Aorta (tissue), 5 donors: Measurements from ENCODE around the gene CTIF. TPM values are rescaled to one million over a fixed set of nuclear protein-coding genes. Genes with fewer than 3 reads are reported as not detected.

Experiments
- ATAC-seq: fragments of 200-7000 bp; cut with Tn5 transposase; one replicate; pipeline ENCODE4 v1.9.1; 2022; ENCODE audit warnings: moderate library complexity; ENCODE audit not compliant: low FRiP score
- DNase-seq, 2 donors: peaks; one replicate each; pipeline ENCODE4 v3.0.0-alpha.2; 2020
- H3K27ac ChIP-seq, 2 donors: one replicate each; pipeline ENCODE4 v1.5.1; 2013; ENCODE audit warnings: low read length in 2 of 2, mild to moderate bottlenecking in 2 of 2, moderate library complexity in 2 of 2, control low read depth in 1 of 2, inconsistent platforms in 1 of 2, low read depth in 1 of 2
- H3K27me3 ChIP-seq, 2 donors: one replicate each; pipeline ENCODE4 v1.6.1; 2013; ENCODE audit warnings: control low read depth in 1 of 2, low read length in 1 of 2, mild to moderate bottlenecking in 1 of 2, moderate library complexity in 1 of 2; ENCODE audit not compliant: insufficient read depth in 2 of 2, control insufficient read depth in 1 of 2
- H3K36me3 ChIP-seq, 2 donors: one replicate each; pipeline ENCODE4 v1.6.1; 2013; ENCODE audit warnings: control low read depth in 1 of 2, low read length in 1 of 2, mild to moderate bottlenecking in 1 of 2; ENCODE audit not compliant: insufficient read depth in 2 of 2, control insufficient read depth in 1 of 2
- H3K4me1 ChIP-seq, 2 donors: one replicate each; pipeline ENCODE4 v1.6.1; 2013; ENCODE audit warnings: low read length in 2 of 2, control low read depth in 1 of 2, mild to moderate bottlenecking in 1 of 2, moderate library complexity in 1 of 2; ENCODE audit not compliant: insufficient read depth in 2 of 2, control insufficient read depth in 1 of 2
- H3K4me3 ChIP-seq, 2 donors: one replicate each; pipeline ENCODE4 v1.5.1; 2013; ENCODE audit warnings: low read length in 2 of 2, control low read depth in 1 of 2, mild to moderate bottlenecking in 1 of 2
- H3K9me3 ChIP-seq: one replicate; pipeline ENCODE4 v1.6.1; 2013; ENCODE audit warnings: mild to moderate bottlenecking, low read length; ENCODE audit not compliant: control insufficient read depth
- WGBS, 2 donors: extraction: QIAGEN DNeasy Blood & Tissue Kit; methylation state at CpG; one replicate each; pipeline ENCODE4 v1.1.7; 2013; 5-methylcytosine and 5-hydroxymethylcytosine counted together
- intact Hi-C, 2 donors: fragments of 100-400 bp; cut with DNase I; formaldehyde crosslinking; loops; one replicate each; pipeline versions ENCODE4 v1.14.2 to v1.15.0; 2022
- polyA plus RNA-seq, 2 donors: library from polyadenylated mRNA; stranded (reverse); fragments of 200-250 nt; gene quantifications; one replicate each; pipeline ENCODE4 v1.2.3, GENCODE V29; 2013
- total RNA-seq, 2 donors: library from RNA; stranded (reverse); fragmentation: NEBNext Ultra II Directional; extraction: Animal tissue kit (Norgen Biotek cat#: 25700); gene quantifications; one replicate each; pipeline ENCODE4 v1.2.1, GENCODE V29; 2021
- donor health status: healthy with polysubstance abuse.
- donor health status: Bipolar disorder and iron deficiency.
- donor health status: DM: no; HTN: no; CAD: no.
- donor health status: DM: no; HTN: no; CAD: no.
- donor health status: DM: yes; HTN: yes; CAD: no.

Gene CTIF
- total and polyA plus RNA-seq, 4 donors, result 14.4 to 113 (median 93.4) TPM

DNA sequence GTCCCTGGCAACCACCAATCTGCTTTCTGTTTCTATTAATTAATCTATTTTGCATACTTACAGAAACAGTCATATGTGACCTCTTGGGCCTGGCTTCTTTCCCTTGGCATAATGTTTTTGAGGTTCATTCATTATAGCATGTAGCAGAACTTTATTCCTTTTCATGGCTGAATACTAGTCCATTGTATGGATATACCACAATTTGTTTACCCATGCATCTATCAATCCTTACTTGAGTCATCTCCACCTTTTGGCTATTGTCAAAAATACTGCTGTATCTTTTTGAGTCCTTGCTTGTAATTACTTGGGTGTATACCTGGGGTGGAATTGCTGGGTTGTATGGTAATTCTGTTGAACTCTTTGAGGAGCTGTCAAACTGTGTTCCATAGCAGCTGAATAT lies 126.8 kb downstream of the CTIF start:
- Histone ChIP-seq H3K36me3 (peaks cover 0 to 3% of the 10 kb centered on the region in 2 donors), H3K4me1 (no peaks in the 10 kb centered on the region), H3K27me3 (no peaks in the 10 kb centered on the region), H3K4me3 (no peak overlapping the region), H3K9me3 (no peaks in the 10 kb centered on the region), H3K27ac (no peak overlapping the region)
- DNase-seq (no peak), ATAC-seq (no peak)
- intact Hi-C loops, result loop anchor here in 1 of 2 donors (10.0 kb wide), 1 partner anchor 631 kb away; no protein-coding TSS in a partner anchor

DNA sequence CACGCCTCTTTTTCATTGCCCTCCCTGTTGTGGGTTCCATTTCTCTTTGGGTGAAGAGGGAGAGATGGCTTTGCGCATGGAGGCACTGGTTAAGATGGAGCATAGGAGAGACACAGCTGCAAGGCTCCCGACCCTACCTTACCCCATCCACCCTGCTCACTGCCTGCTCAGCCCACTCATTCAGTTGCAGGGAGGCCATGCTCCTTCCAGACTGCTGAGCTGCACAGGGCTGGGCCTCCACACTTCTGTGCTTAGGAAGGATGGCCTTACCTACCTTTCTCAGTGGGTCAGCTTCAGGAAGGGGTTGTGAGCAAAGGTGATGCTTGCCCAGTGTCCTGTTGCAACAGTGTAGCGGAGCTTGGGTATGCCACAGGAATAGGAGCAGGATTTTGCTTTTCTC lies 127.8 kb downstream of the CTIF start:
- no peaks in the 10 kb centered on the region for H3K4me1 ChIP-seq
- no peak overlapping the region for H3K4me3 ChIP-seq
- ATAC-seq (no peak), DNase-seq (no peak)
- peaks cover 0 to 3% of the 10 kb centered on the region in 2 donors for H3K36me3 ChIP-seq
- intact Hi-C loops, result loop anchor here (1.0 to 10.0 kb wide), 2 partner anchors 191 to 632 kb away; no protein-coding TSS in a partner anchor
- no peaks in the 10 kb centered on the region for H3K27me3 ChIP-seq
- H3K27ac ChIP-seq, result no peak overlapping the region
- 93 to 96% methylated on average over 4 of the region's 4 CpGs for WGBS, 2 donors
- H3K9me3 ChIP-seq, result peaks cover 2% of the 10 kb centered on the region

DNA sequence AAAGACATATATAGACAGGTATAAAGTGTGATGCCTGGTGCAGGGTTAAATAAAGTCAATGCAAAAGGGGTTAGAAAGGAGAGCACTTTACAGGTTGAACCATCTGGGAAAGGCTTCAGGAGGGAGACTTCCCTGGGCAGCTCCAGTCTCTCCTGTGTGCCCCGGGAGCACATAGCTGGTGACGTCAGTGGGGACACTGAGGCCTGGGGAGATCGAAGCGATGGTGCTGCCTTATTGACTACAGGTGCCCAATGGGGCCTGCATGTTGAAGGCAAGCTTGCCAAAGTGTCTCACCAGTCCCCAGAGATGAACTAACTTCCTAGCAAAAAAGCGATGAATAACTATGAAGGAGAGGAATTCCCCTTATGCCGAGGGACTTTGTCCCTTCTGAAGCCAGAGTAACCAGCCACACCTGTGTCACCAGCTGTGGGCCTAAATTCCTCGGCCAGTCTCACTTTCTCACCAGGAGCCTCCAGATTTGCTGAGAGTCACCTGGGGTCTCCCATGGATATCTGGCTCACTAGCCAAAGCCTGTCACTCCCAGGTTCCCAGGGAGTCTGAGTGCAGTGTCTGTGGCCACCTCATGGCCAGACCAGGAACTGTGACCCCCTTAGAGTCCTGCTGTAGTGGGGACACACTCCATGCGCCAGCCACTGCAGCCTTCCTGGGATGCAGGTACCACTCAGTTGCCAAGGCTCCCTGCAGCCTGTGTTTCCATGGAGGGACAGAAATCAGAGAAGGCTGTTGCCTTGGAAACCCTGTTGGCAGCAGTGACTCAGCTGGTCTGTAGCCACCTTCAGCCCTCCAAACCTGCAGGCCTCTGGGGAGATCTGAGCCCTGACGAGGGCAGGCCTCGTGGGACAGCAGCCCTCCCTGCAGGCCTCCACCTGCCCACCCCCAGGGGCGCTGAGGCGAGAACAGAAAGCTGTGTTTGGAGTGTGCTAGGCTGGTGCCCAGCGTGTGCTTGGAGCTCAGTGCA lies 128.7 kb downstream of the CTIF start:
- no peak for DNase-seq
- H3K27me3 ChIP-seq, result no peaks in the 10 kb centered on the region
- no peaks in the 10 kb centered on the region for H3K4me1 ChIP-seq
- H3K4me3 ChIP-seq, result no peak overlapping the region
- no peak for ATAC-seq
- intact Hi-C loops, result loop anchor here (1.0 to 10.0 kb wide), 2 partner anchors 192 to 633 kb away; no protein-coding TSS in a partner anchor
- peaks cover 0 to 3% of the 10 kb centered on the region in 2 donors for H3K36me3 ChIP-seq
- H3K9me3 ChIP-seq, result peaks cover 2% of the 10 kb centered on the region
- WGBS, 2 donors, result 69 to 76% methylated on average over 13 of the region's 13 CpGs
- H3K27ac ChIP-seq, result no peak overlapping the region

DNA sequence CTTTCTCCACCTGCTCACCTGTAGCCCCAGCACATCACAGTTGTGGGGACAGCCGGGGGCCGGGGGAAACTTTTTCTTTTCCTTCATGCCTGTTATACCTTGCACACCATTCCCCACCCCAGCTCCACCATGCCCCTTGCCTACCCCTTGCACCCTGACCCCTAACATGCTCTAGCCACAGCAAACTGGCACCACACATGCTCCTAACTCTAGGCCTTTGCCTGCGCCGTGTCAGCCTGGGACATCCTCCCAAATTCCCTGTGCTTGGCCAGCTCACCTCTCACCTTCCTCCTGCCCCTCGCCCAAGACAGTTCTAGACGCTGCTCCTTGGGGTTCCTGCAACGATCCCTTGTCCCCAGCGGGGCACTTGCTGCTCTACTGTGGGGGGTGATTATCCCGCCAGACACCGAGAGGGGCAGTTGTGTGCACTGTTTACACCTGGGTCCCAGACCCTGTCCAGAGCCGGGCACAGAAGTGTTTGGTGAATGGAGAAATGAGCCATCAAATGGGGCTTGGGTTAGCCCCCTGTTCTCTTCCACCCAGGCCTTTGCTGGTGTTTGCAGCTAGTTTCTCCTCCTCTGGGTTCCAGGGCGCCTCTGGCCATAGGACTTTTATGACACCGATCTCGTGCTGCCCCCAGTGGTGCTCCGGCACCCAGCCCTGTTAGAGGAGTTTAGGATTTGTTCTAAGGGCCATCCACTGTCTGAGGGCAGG lies 129.8 kb downstream of the CTIF start:
- intact Hi-C loops, result loop anchor here in 1 of 2 donors (10.0 kb wide), 1 partner anchor 634 kb away; no protein-coding TSS in a partner anchor
- DNase-seq (no peak), ATAC-seq (no peak)
- H3K27ac ChIP-seq, result no peak overlapping the region
- WGBS, 2 donors, result 93% methylated on average over 15 of the region's 15 CpGs
- H3K9me3 ChIP-seq, result peaks cover 2% of the 10 kb centered on the region
- no peaks in the 10 kb centered on the region for H3K27me3 ChIP-seq
- H3K4me1 ChIP-seq, result no peaks in the 10 kb centered on the region
- peaks cover 0 to 3% of the 10 kb centered on the region in 2 donors for H3K36me3 ChIP-seq
- no peak overlapping the region for H3K4me3 ChIP-seq

DNA sequence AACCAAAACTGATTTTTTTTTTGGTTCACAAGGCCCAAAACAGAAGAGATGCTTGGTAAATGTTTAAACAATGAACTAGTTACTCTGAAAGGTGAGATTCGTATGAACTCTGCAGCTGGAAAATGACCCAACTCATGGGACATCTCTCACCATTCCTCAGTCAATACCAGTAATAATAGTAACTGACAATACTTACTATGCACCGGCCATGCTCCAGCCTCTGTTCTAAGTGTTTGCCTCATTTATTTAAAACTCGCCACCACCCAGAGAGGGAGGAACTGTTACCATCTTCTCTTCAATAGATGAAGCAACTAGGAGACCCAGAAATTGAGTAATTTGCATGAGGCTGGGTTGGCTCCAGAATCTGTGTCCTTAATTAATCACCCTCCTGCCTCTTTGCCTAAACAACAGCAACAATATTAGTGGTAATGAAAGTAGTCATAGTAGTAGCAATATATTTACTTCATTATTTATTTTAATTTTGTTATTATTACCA lies 130.4 kb downstream of the CTIF start:
- DNase-seq, result no peak
- WGBS, 2 donors, result 89 to 93% methylated on average over 3 of the region's 3 CpGs
- Histone ChIP-seq H3K9me3 (peaks cover 2% of the 10 kb centered on the region), H3K4me1 (no peaks in the 10 kb centered on the region), H3K27ac (no peak overlapping the region), H3K36me3 (peaks cover 0 to 3% of the 10 kb centered on the region in 2 donors), H3K4me3 (no peak overlapping the region), H3K27me3 (no peaks in the 10 kb centered on the region)
- intact Hi-C loops, result loop anchor here in 1 of 2 donors (10.0 kb wide), 1 partner anchor 634 kb away; no protein-coding TSS in a partner anchor
- ATAC-seq, result no peak

DNA sequence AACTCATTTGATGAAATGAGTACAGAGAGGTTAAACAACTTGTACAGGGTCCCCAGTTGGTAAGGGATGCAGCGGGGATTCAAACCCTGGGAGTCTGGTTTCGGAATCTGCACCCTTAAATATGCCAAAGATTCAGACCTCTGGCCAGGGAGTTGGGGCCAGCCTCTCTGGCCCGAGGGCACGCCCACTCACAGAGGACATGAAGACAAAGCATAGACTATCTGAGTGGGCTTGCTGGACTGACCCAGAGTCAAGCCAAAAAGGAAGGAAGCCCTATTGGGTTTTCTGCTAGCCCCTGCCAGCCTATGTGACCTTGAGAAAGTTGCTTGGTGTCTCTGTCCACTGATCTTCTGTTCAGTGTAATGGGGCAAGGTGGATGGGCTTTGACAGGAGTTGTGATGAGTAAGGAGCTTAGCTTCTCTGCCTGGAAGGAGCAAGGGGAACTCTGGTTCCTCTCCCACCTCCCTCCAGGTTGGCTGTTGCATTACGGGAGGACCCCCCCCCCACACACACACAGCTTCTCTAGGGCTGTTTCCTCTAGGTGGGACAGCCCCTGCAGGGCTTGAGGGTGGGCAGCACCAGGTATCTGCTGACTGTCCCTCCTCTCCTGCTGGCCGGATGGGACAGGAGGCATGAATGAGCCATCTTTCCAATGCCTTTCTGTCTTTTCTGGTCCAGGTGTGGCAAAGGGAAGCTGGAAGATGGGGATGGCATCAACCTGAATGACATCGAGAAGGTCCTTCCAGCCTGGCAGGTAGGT lies 131.3 kb downstream of the CTIF start:
- Histone ChIP-seq H3K4me3 (no peak overlapping the region), H3K4me1 (no peaks in the 10 kb centered on the region), H3K9me3 (peaks cover 2% of the 10 kb centered on the region), H3K27me3 (no peaks in the 10 kb centered on the region), H3K36me3 (peaks cover 0 to 3% of the 10 kb centered on the region in 2 donors), H3K27ac (no peak overlapping the region)
- ATAC-seq (no peak), DNase-seq (no peak)
- intact Hi-C loops, result loop anchor here (10.0 kb wide), 4 partner anchors 275 to 745 kb away; no protein-coding TSS in a partner anchor
- WGBS, 2 donors, result 96 to 98% methylated on average over 7 of the region's 7 CpGs

DNA sequence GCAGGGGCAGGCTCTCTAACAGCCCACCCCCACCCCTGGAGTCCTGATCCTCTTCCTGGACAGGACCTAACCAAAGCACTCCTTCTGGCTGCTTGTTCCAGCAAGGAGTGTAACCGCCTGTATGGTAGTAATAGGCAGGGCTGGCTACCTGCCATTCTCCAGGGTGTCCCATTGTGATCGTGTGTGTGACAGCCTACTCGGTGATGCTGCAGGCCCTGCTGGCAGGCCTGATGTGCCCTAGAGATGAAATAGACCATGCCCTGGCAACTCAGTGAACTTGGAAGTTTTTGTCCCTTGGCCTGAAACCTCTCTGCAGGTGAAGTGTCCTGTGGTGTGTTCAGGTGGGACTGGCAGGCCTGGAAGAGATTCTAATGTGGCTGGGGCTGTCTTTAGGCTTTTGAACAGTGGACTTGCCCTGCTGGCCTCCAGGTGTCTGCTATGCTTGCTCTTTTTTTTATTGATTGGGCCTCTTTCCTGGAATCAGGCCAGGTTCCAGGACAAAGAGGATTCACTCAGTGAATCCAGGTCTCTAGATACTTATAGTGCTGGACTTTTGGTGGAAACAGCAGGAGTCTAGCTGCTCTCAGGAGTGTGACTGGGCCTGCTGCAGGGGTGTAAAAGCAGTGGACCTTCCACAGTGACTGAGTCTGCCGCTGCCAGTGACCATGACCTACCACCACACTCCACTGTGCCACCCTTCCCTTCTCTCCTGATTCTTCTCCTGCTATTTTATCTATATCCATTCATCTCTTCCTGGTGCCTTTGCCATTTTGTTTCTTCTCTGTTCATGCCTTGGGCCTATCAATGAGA lies 132.1 kb downstream of the CTIF start:
- intact Hi-C loops, result loop anchor here (10.0 kb wide), 3 partner anchors 274 to 744 kb away; no protein-coding TSS in a partner anchor
- no peak overlapping the region for H3K4me3 ChIP-seq
- peaks cover 2% of the 10 kb centered on the region for H3K9me3 ChIP-seq
- H3K36me3 ChIP-seq, result peaks cover 0 to 2% of the 10 kb centered on the region in 2 donors
- H3K4me1 ChIP-seq, result no peaks in the 10 kb centered on the region
- no peaks in the 10 kb centered on the region for H3K27me3 ChIP-seq
- no peak overlapping the region for H3K27ac ChIP-seq
- WGBS, 2 donors, result 96 to 97% methylated on average over 4 of the region's 4 CpGs
- DNase-seq, result no peak
- ATAC-seq, result no peak
